GM10266 (cell line): ENCODE data around the gene PGM5.
A peak's percentile ranks its signal among the peaks of the same experiment; 100 is the strongest.
"Not testable (repeated sequence)": the region's sequence is repeated elsewhere in the genome, so short reads cannot be mapped to it uniquely, and the experiment has no call there.

ENCODE experiments used
- DNase-seq: peaks from one replicate; pipeline ENCODE4 v3.0.0; 2012; ENCODE audit errors: extremely low spot score

PGM5 gene

DNA sequence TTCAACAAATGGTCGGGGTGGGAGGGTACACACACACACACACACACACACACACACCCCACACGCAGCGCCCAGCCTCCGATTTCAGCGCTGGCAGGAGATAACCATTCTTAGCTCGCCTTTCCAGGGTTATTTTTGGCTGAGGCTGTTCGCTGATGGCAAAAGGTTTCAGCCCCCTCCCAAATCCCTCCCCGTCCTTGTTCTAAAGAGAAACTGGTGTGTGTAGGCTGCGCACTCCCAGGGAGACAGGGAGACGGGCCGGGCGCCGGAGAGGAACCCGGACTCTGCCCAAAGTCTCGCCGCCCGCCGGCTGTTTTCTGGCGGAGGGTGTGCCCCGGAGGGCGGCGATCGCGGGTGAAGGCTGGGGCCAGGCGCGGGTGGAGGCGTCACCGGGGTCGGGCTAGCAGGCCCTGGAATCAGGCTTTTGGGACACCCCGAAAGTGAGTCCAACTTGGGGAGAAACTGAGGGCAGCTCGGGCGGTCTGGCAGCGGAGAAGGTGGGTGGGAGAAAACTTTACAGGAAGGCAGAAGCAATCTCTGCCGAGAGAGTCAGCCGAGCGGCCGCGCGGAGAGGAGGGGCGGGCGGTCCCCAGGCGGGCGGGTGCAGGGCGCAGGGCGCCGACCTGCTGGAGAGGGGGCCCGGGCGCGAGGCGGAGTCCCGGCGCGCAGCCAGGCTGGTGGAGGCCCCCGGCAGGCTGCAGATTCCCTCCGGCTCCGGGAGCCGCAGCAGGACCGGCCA lies at the start of gene PGM5:
Gene PGM5, plus strand, starts transcription at position 232 of the 739 bp plus-strand sequence. CDS start 517 bp downstream, outside the sequence.
- peak; percentile 7 for DNase-seq

DNA sequence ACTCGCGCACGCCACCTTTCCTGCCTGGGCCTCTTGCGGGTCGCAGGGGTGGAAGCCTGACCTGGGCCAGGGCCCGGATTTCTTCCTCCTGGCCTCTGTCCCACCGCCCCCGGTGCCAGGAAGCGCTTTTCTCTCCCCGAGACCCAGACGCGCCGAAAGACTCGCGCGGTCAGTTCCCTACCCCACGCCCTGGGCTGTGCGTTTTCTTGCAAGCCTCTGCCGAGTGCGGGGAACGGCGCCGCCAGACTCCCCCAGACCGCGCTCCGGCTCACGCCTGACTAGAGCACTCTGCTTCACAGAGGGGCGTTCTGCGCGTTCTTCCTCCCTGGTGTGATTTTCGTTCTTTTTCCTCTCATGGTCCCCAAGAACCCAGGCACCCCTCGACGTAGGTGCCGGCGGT lies 49.3 kb upstream of the PGM5 start:
- DNase-seq, result not testable (repeated sequence)

DNA sequence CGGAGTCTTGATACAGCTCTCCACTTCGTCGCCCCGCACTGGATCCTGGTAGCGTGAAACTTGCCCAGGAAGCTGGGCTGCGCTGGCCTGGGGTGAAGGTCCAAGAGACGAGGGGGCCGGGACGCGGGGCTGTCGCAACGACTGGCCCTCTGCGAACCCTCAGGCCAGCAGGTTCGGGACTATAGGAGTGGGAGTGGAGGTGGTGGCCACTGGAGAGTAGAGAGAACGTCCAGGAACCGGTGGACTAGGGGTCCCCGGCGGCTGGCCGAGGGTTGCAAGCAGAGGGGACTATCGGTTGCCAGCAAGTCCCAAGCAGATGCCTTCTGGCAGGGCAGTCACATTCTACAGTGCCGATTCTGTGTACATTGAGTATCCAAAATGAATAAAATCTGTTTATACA lies 48.8 kb upstream of the PGM5 start:
- DNase-seq, result not testable (repeated sequence)

DNA sequence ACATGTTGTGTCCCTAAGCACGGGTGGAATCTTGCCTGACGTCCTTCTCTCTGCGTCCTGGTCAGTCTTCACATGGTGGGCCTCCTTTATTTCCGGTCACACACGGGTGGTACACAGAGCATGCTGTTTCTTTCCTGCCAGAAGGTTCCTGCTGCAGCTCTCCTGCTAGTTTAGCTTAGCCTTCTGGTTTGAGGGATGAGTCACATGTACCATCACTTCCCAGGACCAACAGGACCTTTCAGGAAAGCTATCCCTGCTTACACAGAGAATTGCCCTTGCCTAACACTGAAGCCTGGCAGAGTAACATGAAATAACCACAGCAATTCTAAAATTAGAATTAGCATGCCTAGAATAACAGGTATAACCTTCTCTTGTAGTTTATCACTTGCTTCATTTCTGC lies 45.2 kb upstream of the PGM5 start:
- DNase-seq, result not testable (repeated sequence)

DNA sequence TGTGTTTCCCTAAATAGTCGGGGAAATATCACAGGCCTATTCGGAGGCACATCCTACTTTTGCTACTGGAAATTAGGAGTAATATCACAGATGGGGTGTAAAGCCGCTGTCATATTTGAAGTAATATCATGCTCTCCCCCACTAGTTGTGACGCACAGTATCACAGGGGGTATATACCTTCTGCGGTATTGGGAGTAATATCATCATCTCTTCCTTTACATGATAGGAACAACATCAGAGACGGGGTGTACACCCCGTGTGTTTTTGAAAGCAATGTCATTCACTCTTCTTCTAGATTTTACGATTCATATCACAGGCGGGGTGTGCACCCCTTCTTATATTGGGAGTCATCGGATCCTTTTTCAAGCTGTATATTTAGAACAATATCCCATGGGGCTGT lies 38.2 kb upstream of the PGM5 start:
- DNase-seq, result not testable (repeated sequence)

DNA sequence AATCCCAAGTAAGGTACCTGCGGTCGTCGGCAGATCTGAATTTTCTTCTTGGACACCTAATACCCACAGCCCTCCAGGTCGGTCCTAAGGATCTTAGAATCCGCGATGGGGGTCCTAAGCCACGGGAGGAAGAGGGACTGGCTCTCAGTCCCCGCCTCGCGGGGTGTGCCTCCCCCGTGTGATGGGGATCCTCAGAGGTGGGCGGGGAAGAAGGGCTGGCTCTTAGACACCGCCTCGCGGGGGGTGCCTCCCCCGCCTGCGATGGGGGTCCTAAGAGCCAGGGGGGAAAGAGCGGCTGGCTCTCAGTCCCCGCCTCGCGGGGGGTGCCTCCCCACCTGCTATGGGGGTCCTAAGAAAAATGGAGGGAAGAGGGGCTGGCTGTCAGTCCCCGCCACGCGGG lies 32.7 kb upstream of the PGM5 start:
- DNase-seq, result not testable (repeated sequence)

DNA sequence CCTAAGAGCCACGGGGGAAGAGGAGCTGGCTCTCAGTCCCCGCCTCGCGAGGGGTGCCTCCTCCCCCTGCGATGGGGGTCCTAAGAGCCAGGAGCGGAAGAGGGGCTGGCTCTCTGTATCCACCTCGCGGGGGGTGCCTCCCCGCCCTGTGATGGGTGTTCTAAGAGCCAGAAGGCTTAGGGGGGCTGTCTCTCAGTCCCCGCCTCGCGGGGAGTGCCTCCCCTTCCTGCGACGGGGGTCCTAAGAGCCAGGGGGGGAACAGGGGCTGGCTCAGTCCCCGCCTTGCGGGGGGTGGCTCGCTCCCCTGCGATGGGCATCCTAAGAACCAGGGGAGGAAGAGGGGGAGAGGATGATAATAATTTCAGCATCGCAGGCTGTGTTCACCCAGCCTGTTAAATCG lies 31.9 kb upstream of the PGM5 start:
- DNase-seq, result not testable (repeated sequence)

DNA sequence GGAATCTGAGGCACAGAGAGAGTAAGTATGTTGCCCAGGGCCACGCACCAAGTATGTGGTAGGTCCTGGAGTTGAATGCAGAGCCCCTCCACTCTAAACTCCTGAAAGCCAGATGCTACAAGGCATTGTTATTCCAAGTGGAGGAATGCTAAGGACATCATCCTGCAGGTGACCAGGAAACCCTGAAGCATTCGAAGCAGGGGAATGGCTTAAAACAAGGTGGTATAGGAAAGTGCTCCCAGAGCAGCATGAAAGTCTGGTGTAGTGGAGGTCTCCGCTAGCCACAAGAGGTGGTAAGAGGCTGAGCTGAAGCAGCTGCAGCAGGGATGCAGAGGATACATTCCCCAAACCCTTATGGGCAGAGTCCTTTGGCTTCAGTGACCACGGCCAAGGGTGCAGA lies 27.3 kb upstream of the PGM5 start:
- DNase-seq, result not testable (repeated sequence)

DNA sequence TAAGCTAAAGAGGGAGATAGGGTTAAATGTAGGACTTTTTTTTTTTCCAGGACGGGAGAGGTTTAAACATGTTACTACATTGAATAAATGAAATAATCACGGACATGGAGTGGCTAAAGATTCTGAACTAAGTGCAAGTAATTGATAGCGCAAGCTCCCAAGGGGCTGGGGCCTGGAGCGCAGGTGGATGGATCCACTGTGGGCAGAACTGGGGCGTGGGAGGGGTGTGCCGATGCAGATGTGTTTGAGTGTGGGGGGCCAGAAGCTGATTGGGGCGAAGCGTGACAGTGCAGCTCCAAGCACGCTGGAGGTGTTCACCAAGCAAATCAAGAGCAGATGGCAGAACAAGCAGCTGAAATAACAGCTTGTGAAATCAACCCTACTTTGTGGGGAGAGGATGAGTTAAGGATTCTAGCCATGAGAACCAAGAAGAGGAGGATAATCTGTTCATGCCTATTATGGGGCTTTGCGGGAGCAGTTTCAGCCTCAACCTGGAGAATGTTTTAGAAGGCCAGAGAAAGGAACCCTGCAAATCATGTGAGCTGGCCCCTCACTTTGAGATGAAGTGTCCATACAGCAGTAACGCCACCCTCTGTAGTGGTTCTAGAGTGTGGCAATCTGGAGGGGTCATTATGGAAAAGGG lies 25.8 kb upstream of the PGM5 start:
- DNase-seq, result not testable (repeated sequence)

DNA sequence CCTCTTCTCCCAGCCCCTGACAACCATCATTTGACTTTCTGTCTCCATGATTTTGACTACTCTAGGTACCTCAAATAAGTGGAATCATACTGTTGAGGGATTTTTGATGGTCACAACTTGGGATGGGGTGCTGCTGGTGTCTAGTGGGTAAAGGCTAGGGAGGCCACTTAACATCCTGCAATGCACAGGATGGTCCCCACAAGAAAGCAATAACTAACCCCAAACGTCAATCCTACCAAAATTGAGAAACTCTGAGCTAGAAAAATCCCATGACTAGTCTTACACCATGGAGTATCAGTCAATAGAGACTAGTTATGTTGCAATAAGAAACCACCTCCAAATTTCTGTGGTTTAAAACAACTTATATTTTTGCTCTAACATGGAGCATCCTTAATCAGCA lies 24.3 kb upstream of the PGM5 start:
- not testable (repeated sequence) for DNase-seq

DNA sequence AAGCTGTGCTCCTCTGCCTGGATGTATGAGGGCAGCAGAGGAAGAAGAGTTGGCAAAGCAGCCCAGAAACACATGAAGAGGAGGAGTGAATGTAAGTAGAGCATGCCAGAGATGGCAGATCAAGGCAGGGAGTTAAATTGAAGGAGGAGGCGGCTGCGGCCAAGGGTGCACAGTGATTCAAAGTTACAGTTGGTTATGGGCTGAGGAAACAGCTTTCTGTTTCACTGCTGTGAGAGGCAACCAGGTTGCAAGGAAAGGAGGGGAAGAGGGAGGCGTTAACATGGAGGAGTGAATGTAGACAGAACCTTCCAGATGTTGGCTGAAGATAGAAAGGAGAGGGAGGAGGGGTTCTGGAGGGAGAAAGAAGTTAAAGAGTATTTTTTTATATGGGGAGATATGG lies 20.5 kb upstream of the PGM5 start:
- DNase-seq, result not testable (repeated sequence)

DNA sequence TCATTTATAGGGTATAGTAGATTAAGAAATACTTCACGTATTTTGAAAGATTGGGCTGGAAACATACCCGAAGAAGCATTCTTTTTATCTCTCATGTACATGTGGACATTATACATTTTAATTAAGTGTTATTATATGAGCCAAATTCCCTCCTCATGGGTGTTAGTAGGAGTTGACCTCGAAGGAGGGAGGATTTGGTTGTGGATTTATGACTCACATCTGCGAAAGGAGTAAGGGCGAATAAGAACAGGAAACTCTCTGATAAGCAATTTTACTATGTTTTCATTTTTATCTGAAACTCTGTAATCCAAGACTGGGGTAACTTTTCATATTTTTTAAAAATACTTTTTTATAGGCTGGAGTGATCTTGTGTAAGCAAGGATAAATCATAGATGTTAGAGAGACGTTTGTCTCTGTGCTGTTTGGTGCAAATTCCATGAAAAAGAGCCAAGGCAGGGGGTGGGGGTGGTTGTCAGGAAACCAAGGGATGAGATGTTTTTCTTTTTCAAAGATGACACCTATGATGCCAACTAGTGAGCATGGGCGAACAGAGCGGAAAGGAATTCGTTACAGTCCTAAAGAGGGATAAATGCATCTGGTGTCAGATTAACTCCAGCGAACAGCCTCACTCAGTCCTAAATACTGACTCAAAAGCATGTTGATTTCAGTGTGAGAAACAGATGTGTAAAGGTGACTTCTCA lies 19.6 kb upstream of the PGM5 start:
- DNase-seq, result not testable (repeated sequence)

DNA sequence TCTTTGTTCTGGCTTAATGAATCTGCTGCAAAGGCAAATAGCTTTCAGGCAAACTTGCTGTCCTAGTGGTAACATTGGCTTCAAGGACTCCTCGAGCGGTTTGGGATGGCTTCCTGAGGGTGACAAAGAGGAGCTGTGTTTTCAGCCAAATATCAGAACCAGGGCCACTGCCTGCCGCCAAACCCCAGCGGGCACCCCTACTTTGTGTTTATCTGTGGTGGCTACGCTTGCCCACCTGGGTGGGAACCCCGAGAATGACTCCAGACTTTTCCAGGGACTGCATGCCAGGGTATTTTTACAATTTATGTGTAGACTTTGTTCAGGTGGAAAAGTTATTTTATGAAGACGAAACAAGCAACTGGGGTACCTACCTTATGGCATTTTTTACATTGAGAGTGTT lies 18.4 kb upstream of the PGM5 start:
- not testable (repeated sequence) for DNase-seq

DNA sequence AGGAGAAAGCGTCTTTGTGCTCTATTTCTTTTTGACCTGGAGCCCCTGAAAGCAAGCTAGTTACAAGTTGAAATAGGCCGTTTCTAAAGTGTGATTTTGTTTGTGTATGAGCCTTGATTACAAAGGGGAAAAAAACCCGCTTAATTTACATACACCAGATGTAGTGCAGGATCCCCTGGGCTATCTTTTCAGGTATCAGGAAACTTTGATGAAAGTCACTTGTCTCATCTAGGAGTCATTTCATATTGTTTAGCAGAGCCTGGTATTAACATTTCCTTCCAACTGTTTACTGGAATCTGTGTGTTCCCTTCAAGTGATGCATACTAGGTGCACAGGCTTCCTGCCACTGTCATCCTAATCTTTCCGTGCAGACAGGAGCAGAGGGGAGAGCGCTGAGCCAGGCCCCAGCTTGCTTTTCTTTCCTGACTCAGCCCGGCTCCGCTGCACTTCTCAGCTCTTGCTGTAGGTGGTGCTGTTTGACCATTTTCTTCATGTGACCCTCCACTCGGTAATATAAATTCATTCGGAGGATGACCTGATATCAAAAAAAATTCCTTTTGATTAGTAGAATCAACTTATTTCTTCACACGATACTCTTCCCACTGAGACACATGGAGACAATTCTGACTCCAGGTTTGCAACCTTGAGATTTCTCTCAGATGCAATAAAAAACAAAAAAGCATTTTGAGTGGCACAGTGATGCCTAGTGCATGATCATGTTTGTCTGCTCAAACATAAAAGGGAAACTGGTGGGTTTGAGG lies 14.0 kb upstream of the PGM5 start:
- not testable (repeated sequence) for DNase-seq

DNA sequence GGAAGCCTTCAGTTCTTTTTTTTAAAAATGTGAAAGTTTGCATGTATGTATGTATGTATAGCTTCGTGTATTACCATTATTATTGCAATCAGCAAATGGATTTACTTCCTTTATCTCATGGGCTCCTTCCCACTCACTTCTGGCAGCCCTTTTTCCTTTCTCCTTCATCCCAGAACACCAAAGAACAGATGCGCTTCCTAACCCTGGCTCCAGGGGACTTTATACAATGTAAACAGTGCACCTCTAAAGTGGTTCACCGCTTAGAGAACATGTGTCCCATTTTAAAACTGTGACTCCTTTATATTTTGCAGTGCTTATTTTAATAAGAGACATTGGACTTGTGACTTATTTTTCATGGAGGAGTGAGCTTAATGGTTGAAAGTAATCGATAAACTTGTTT lies 13.2 kb upstream of the PGM5 start:
- DNase-seq, result not testable (repeated sequence)

DNA sequence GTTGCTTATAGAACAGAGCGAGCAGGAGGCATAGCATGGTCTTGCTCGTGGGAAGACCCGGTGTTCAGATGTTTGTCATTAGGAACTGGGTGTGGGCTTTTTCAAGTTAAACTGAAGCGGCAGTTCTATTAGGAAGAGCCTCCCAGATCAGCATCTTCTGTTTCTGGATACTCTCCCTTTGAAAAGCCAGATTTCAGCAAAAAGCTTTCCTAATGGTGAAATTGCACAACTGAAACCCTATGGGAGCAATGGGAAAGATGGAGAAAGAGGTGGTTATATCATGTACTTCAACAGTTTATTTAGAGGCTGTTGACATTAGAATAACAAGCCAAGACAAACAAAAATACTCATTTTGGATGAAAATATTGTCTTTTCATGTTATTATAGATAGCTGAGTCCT lies 12.4 kb upstream of the PGM5 start:
- DNase-seq, result not testable (repeated sequence)

DNA sequence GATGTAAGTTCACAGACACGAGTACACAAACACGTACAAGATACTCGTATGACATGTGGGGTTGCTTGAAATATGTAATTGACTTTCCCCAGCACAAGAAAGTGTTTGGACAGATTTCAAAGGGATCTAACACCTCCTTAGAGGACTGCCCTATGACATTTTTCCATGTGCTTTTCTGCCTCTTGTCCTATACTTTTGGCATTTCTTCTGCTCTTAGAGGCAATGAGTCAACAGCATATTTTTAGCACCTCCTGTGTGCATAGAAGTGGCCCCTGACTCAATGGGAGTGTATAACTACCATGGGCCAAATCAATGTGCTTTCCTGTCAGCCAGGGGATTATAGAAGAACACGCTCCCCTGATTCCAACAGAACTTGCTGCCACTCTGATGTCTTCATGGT lies 4.7 kb upstream of the PGM5 start:
- DNase-seq, result not testable (repeated sequence)

DNA sequence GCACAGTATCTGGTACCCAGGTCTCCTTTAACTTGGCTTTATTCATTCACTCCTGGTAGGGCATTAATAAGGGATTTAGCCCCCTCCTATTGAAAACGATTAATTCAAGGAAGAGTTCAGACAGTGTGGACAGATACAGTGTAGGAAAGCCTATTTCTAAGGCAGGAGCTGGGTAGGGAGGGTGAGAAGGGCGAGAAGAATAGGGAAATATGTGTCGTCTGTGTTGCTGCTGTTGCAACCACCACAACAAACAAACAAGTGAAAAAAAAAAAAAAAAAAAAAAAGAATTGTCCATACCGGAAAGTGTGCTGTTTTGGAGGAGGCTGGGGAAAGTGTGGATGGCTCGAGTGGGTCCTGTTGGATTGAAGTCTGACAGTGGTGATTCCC lies 425 bp upstream of the PGM5 start:
- peak; percentile 4 for DNase-seq

DNA sequence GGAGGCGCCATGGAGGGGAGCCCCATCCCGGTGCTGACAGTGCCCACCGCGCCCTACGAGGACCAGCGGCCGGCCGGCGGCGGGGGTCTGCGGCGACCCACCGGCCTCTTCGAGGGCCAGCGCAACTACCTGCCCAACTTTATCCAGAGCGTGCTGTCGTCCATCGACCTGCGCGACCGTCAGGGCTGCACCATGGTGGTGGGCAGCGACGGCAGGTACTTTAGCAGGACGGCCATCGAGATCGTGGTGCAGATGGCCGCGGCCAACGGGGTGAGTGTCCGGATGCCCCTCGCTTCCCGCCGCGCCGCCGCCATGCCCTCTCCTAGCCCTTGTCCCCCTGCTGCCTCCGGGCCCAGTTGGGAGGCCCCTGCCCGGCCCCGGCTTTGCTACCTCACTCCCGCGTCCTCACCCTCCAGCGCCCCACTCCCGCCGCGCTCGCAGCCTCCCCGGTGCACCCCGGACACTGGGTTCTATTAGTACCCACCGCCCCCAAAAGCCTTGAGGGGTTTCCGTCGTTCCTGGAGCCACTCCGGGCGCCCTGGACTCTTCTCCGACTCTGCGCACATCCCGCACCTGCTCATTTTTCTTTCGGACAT lies 806 bp downstream of the PGM5 start:
- DNase-seq, result not testable (repeated sequence)

DNA sequence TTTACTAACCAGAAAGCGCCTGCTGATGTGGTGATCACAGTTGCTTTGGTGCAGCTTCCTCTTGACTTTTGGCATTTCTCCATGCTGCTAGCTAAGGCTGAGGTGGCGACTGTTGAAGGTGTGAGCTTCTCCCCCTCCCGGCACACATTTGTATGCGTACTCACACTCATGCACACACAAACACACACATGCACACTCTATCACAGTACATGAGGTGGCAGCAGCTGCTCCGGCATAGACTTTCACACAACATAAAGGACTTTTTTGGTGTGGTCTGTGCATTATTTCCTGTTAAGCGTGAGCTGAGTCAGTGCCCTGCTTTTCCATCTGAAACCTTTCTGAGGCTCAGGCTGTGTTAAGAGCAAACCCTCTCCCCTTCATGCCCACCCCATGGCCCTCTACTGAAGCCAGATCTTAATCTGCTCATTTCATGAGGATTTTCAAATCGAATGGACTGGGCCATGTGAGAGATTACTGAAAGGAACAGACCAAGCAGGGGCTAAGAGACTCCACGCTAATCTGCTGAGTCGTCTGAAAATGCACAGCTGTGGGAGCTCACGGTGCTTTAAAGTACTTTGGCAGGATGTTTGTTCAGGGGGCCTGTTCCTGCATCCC lies 10.6 kb downstream of the PGM5 start:
- not testable (repeated sequence) for DNase-seq

DNA sequence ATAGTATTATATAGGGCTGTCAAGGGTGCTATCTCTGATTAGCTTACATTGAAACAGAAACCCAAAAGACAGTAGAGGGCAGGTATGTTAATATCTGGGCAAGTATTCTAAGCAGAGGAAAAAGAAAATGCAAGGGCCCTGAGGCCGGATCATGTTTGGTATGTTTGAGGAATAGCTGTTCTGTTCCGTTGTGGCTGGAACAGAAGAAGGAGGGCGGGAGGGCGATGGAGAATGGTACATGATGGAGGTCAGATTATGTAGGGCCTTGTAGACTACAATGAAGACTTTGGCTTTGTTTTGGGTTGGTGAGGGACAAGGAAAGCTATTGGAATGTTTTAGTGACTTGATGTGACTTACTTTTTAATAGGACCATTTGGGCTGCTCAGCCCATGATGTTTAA lies 19.4 kb downstream of the PGM5 start:
- not testable (repeated sequence) for DNase-seq
